HEK293 (cell line): ENCODE data around the gene NOC4L.

Source experiments
- CTCF ChIA-PET: fragments of 350-600 bp; formaldehyde crosslinking; extraction: SDS; loops from one replicate; lab custom pipeline; 2021; ENCODE audit warnings: antibody characterized with exemption; lab: Yijun Ruan, JAX
- POLR2A ChIA-PET: fragments of 300-600 bp; formaldehyde crosslinking; extraction: SDS; loops from one replicate; lab custom pipeline; 2020; ENCODE audit warnings: antibody characterized with exemption, inconsistent platforms; lab: Yijun Ruan, JAX
- H3K27ac ChIP-seq: fragments of 200-500 bp; sonication (Bioruptor generic); 2 replicates; pipeline ENCODE4 v1.5.1; 2014; ENCODE audit warnings: low read depth, low read length, control low read depth, inconsistent platforms; ENCODE audit errors: extremely low read depth
- H3K36me3 ChIP-seq, 2 experiments: fragments of 200-500 bp in 1 of 2; sonication (Bioruptor generic) in 1 of 2; 1 replicate in 1 of 2; 2 replicates in 1 of 2; pipeline ENCODE4 v1.5.1; 2014 to 2017; ENCODE audit warnings: inconsistent platforms in 2 of 2, low read length in 2 of 2; ENCODE audit not compliant: control insufficient read depth in 2 of 2, insufficient read depth in 1 of 2
- H3K4me1 ChIP-seq: fragments of 200-500 bp; sonication (Bioruptor generic); 2 replicates; pipeline ENCODE4 v1.5.1; 2014; ENCODE audit warnings: mild to moderate bottlenecking, low read length, inconsistent platforms; ENCODE audit not compliant: control insufficient read depth, insufficient read depth
- H3K4me3 ChIP-seq: 2 replicates; pipeline ENCODE4 v1.5.1; 2011; ENCODE audit warnings: low read depth, mild to moderate bottlenecking, control low read depth, low read length, moderate library complexity
- H3K9me3 ChIP-seq: fragments of 200-500 bp; sonication (Bioruptor generic); 2 replicates; pipeline ENCODE4 v1.5.1; 2014; ENCODE audit warnings: low read depth, low read length, inconsistent platforms; ENCODE audit not compliant: control insufficient read depth, insufficient read depth
- EGR2 ChIP-seq: fragments of 450-650 bp; formaldehyde crosslinking; IDR thresholded peaks from 2 replicates; pipeline ENCODE4 v1.5.1; 2016; ENCODE audit warnings: low read depth, missing biosample characterization, missing genetic modification characterization
- GLIS1 ChIP-seq: fragments of 450-650 bp; formaldehyde crosslinking; IDR thresholded peaks from 2 replicates; pipeline ENCODE4 v1.5.1; 2016; ENCODE audit warnings: missing biosample characterization, missing genetic modification characterization
- GLIS2 ChIP-seq: fragments of 450-650 bp; formaldehyde crosslinking; IDR thresholded peaks from 2 replicates; pipeline ENCODE4 v1.5.1; 2016; ENCODE audit warnings: missing biosample characterization, missing genetic modification characterization
- KLF1 ChIP-seq: fragments of 450-650 bp; formaldehyde crosslinking; IDR thresholded peaks from 2 replicates; pipeline ENCODE4 v1.5.1; 2016; ENCODE audit warnings: missing biosample characterization, missing genetic modification characterization
- MZF1 ChIP-seq: fragments of 450-650 bp; formaldehyde crosslinking; IDR thresholded peaks from 2 replicates; pipeline ENCODE4 v1.5.1; 2017; ENCODE audit warnings: missing biosample characterization, missing genetic modification characterization, borderline replicate concordance
- OSR2 ChIP-seq: fragments of 450-650 bp; formaldehyde crosslinking; IDR thresholded peaks from 2 replicates; pipeline ENCODE4 v1.5.1; 2016; ENCODE audit warnings: missing biosample characterization, missing genetic modification characterization
- SCRT1 ChIP-seq: fragments of 450-650 bp; formaldehyde crosslinking; IDR thresholded peaks from 2 replicates; pipeline ENCODE4 v1.5.1; 2016; ENCODE audit warnings: missing biosample characterization, missing genetic modification characterization, borderline replicate concordance
- ZBTB20 ChIP-seq: fragments of 450-650 bp; formaldehyde crosslinking; IDR thresholded peaks from 2 replicates; pipeline ENCODE4 v1.5.1; 2016; ENCODE audit warnings: missing biosample characterization, missing genetic modification characterization
- ZIC2 ChIP-seq: fragments of 450-650 bp; formaldehyde crosslinking; IDR thresholded peaks from 2 replicates; pipeline ENCODE4 v1.5.1; 2016; ENCODE audit warnings: missing biosample characterization, missing genetic modification characterization
- ZNF324 ChIP-seq: fragments of 450-650 bp; formaldehyde crosslinking; IDR thresholded peaks from 2 replicates; pipeline ENCODE4 v1.5.1; 2016; ENCODE audit warnings: missing biosample characterization, missing genetic modification characterization
- ZNF335 ChIP-seq: fragments of 450-650 bp; formaldehyde crosslinking; conservative IDR thresholded peaks from 2 replicates; pipeline ENCODE4 v1.5.1; 2016; ENCODE audit warnings: missing biosample characterization, missing genetic modification characterization
- ZNF354C ChIP-seq: fragments of 450-650 bp; formaldehyde crosslinking; IDR thresholded peaks from 2 replicates; pipeline ENCODE4 v1.5.1; 2016; ENCODE audit warnings: missing biosample characterization, missing genetic modification characterization, low read depth, borderline replicate concordance
- ZNF416 ChIP-seq: fragments of 450-650 bp; formaldehyde crosslinking; IDR thresholded peaks from 2 replicates; pipeline ENCODE4 v1.5.1; 2016; ENCODE audit warnings: missing biosample characterization, missing genetic modification characterization
- ZNF521 ChIP-seq: fragments of 450-650 bp; formaldehyde crosslinking; IDR thresholded peaks from 2 replicates; pipeline ENCODE4 v1.5.1; 2017; ENCODE audit warnings: missing biosample characterization, mild to moderate bottlenecking, missing genetic modification characterization
- ZNF768 ChIP-seq: fragments of 450-650 bp; formaldehyde crosslinking; IDR thresholded peaks from 2 replicates; pipeline ENCODE4 v1.5.1; 2018; ENCODE audit warnings: missing biosample characterization, mild to moderate bottlenecking, missing genetic modification characterization
- ZNF830 ChIP-seq: fragments of 450-650 bp; IDR thresholded peaks from 2 replicates; pipeline ENCODE4 v1.5.0; 2018; ENCODE audit warnings: missing biosample characterization, missing genetic modification characterization, low read depth, mild to moderate bottlenecking, moderate library complexity
- ZXDB ChIP-seq: fragments of 450-650 bp; formaldehyde crosslinking; IDR thresholded peaks from 2 replicates; pipeline ENCODE4 v1.5.1; 2016; ENCODE audit warnings: missing biosample characterization, missing genetic modification characterization
- TF ChIP-seq, protein P1 (sequence below): fragments of 450-650 bp; formaldehyde crosslinking; IDR thresholded peaks from 2 replicates; pipeline ENCODE4 v1.5.0; 2017; ENCODE audit warnings: missing biosample characterization, missing genetic modification characterization, borderline replicate concordance
- TF ChIP-seq, protein P2 (sequence below): IDR thresholded peaks from 2 replicates; pipeline ENCODE4 v1.6.1; 2011; ENCODE audit warnings: mild to moderate bottlenecking, low read depth, low read length, borderline replicate concordance
- TF ChIP-seq, protein P3 (sequence below): fragments of 450-650 bp; formaldehyde crosslinking; IDR thresholded peaks from 2 replicates; pipeline ENCODE4 v1.5.1; 2017; ENCODE audit warnings: missing biosample characterization, missing genetic modification characterization
- TF ChIP-seq, protein P4 (sequence below): fragments of 450-650 bp; formaldehyde crosslinking; IDR thresholded peaks from 2 replicates; pipeline ENCODE4 v1.5.1; 2016; ENCODE audit warnings: missing biosample characterization, missing genetic modification characterization
- TF ChIP-seq, protein P5 (sequence below): sonication (generic); formaldehyde crosslinking; IDR thresholded peaks from 2 replicates; pipeline ENCODE4 v1.8.1; 2022; ENCODE audit warnings: mild to moderate bottlenecking, moderate library complexity, missing genetic modification reagents

Gene NOC4L

DNA sequence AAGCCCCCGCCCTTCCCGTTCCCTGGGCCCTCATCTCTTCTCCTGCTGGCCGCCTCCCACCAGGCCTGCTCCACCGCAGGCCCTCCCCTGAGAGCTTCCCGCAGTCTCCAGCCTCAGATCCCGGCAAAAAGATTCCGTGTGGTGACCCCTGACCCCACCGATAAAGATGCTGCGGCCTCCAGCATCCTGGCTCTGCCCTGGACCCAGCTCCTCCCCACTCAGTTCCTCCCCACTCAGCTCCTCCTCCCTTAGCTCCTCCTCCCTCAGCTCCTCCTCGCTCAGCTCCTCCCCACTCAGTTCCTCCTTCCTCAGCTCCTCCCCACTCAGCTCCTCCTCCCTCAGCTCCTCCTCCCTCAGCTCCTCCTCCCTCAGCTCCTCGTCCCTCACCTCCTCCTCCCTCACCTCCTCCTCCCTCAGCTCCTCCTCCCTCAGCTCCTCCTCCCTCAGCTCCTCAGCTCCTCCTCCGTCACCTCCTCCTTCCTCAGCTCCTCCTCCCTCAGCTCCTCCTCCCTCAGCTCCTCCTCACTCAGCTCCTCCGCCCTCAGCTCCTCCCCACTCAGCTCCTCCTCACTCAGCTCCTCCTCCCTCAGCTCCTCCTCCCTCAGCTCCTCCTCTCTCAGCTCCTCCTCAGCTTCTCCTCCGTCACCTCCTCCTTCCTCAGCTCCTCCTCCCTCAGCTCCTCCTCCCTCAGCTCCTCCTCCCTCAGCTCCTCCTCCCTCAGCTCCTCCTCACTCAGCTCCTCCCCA lies 17.0 kb downstream of the NOC4L start (continued):
- TF ChIP-seq, protein P1, sequence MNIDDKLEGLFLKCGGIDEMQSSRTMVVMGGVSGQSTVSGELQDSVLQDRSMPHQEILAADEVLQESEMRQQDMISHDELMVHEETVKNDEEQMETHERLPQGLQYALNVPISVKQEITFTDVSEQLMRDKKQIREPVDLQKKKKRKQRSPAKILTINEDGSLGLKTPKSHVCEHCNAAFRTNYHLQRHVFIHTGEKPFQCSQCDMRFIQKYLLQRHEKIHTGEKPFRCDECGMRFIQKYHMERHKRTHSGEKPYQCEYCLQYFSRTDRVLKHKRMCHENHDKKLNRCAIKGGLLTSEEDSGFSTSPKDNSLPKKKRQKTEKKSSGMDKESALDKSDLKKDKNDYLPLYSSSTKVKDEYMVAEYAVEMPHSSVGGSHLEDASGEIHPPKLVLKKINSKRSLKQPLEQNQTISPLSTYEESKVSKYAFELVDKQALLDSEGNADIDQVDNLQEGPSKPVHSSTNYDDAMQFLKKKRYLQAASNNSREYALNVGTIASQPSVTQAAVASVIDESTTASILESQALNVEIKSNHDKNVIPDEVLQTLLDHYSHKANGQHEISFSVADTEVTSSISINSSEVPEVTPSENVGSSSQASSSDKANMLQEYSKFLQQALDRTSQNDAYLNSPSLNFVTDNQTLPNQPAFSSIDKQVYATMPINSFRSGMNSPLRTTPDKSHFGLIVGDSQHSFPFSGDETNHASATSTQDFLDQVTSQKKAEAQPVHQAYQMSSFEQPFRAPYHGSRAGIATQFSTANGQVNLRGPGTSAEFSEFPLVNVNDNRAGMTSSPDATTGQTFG (tag by site-specific recombination): no peak

DNA sequence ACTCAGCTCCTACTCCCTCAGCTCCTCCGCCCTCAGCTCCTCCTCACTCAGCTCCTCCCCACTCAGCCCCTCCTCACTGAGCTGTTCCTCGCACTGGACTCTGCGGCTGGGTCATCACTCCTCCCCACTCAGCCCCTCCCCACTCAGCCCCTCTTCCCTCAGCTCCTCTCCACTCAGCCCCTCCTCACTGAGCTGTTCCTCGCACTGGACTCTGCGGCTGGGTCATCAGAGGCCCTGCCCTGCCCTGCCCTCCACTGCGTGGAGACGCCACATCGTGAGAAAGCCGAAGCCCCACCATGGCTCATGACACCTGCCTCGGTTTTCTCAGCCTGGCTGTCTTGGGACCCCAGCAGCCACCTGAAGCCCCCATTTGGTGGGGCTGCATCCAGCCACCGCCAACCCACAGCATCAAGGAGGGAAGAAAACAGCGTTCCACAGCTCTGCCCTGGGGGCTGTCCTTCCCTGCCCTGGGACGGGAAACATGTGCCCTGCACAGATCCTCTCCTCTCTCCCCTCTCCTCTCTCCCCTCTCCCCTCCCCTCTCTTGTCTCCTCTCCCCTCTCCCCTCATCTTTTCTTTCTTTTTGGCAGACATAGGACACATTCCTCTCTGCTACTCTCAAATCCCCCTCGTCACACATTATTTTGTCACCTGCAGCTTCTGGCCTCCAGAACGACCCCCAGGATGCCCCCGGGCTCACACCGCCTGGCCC lies 17.7 kb downstream of the NOC4L start:
- POLR2A ChIA-PET: interaction anchor here (0.5 to 0.7 kb wide), 2 partner anchors 16 to 437 kb away, joined by 3 read pairs; no protein-coding TSS in a partner anchor
- TF ChIP-seq, protein P2, sequence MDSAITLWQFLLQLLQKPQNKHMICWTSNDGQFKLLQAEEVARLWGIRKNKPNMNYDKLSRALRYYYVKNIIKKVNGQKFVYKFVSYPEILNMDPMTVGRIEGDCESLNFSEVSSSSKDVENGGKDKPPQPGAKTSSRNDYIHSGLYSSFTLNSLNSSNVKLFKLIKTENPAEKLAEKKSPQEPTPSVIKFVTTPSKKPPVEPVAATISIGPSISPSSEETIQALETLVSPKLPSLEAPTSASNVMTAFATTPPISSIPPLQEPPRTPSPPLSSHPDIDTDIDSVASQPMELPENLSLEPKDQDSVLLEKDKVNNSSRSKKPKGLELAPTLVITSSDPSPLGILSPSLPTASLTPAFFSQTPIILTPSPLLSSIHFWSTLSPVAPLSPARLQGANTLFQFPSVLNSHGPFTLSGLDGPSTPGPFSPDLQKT: no peak
- TF ChIP-seq, protein P3, sequence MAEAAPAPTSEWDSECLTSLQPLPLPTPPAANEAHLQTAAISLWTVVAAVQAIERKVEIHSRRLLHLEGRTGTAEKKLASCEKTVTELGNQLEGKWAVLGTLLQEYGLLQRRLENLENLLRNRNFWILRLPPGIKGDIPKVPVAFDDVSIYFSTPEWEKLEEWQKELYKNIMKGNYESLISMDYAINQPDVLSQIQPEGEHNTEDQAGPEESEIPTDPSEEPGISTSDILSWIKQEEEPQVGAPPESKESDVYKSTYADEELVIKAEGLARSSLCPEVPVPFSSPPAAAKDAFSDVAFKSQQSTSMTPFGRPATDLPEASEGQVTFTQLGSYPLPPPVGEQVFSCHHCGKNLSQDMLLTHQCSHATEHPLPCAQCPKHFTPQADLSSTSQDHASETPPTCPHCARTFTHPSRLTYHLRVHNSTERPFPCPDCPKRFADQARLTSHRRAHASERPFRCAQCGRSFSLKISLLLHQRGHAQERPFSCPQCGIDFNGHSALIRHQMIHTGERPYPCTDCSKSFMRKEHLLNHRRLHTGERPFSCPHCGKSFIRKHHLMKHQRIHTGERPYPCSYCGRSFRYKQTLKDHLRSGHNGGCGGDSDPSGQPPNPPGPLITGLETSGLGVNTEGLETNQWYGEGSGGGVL (tag by site-specific recombination): peak; percentile 91
- TF ChIP-seq KLF1 (tag by site-specific recombination): peak; percentile 9; the same call in 1 of the 2 replicates
- H3K27ac ChIP-seq: no peak overlapping the region

DNA sequence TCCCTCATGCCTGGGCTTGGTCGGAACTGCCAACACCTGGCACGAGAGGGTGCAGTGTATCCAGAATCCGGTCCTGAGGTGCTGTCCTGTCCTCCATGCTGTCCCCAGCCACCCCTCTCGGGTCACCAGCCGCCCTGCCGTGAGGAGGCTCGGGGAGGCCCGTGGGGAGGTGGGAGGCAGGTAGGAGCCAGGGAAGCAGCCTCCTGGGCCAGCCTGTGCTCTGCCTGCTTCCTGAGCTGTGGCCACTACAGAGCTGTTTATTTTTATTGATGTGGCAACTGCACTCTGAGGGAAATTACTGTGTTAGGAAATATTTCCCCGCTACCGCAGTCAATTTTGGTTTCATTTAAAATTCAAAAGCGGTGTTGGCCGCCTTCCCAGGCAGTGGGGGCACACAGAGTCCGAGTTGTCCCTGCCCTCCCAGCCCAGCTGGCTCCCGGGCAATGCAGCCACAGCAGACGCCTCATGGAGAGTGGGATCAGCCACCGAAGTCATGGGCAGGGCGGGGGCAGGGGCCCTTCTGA lies 18.3 kb downstream of the NOC4L start:
- H3K36me3 ChIP-seq: peaks cover 0 to 8% of the 10 kb centered on the region in 2 experiments; a peak in 2 of 3 replicates
- ChIA-PET CTCF (interaction anchor here (0.9 to 3.2 kb wide), 3 partner anchors 9 to 56 kb away, joined by 3 to 13 read pairs (median 3); no protein-coding TSS in a partner anchor), POLR2A (interaction anchor here (0.5 to 0.7 kb wide), 2 partner anchors 17 to 436 kb away, joined by 3 read pairs; no protein-coding TSS in a partner anchor)
- H3K4me3 ChIP-seq: no peak overlapping the region
- peak overlapping the region; percentile 37; the same call in 1 of the 2 replicates for H3K27ac ChIP-seq
- H3K4me1 ChIP-seq: peaks cover 8% of the 10 kb centered on the region; the same call in 1 of the 2 replicates
- no peaks in the 10 kb centered on the region for H3K9me3 ChIP-seq
- TF ChIP-seq ZBTB20 (tag by site-specific recombination) (peak; percentile 51), ZNF354C (tag by site-specific recombination) (no peak), ZNF521 (tag by site-specific recombination) (no peak), ZNF324 (no peak), SCRT1 (tag by site-specific recombination) (no peak), MZF1 (tag by site-specific recombination) (no peak), ZNF768 (tag by site-specific recombination) (no peak), ZNF335 (0 out of 2 replicates have a peak, but pooled peaks have one; percentile 26), GLIS2 (tag by site-specific recombination) (no peak; the same call in 1 of the 2 replicates), GLIS1 (tag by site-specific recombination) (peak; percentile 70), ZIC2 (peak; percentile 49), EGR2 (tag by site-specific recombination) (no peak), OSR2 (tag by site-specific recombination) (peak; percentile 84), ZXDB (tag by site-specific recombination) (no peak), ZNF416 (tag by site-specific recombination) (no peak), ZNF830 (tag by site-specific recombination) (no peak)
- TF ChIP-seq, protein P4, sequence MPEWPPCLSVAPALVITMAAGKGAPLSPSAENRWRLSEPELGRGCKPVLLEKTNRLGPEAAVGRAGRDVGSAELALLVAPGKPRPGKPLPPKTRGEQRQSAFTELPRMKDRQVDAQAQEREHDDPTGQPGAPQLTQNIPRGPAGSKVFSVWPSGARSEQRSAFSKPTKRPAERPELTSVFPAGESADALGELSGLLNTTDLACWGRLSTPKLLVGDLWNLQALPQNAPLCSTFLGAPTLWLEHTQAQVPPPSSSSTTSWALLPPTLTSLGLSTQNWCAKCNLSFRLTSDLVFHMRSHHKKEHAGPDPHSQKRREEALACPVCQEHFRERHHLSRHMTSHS: no peak
- TF ChIP-seq, protein P5, sequence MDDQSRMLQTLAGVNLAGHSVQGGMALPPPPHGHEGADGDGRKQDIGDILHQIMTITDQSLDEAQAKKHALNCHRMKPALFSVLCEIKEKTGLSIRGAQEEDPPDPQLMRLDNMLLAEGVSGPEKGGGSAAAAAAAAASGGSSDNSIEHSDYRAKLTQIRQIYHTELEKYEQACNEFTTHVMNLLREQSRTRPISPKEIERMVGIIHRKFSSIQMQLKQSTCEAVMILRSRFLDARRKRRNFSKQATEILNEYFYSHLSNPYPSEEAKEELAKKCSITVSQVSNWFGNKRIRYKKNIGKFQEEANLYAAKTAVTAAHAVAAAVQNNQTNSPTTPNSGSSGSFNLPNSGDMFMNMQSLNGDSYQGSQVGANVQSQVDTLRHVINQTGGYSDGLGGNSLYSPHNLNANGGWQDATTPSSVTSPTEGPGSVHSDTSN (CRISPR knock-in tag): no peak

More for the DNA sequence above, 17.7 kb downstream of the NOC4L start:
- Histone ChIP-seq H3K36me3 (peaks cover 3 to 14% of the 10 kb centered on the region in 2 experiments; a peak in 2 of 3 replicates), H3K4me1 (peaks cover 8% of the 10 kb centered on the region; the same call in 1 of the 2 replicates), H3K4me3 (no peak overlapping the region), H3K9me3 (no peaks in the 10 kb centered on the region)
- CTCF ChIA-PET: interaction anchor here (1.1 to 3.2 kb wide), 2 partner anchors 8 to 57 kb away, joined by 3 to 13 read pairs; no protein-coding TSS in a partner anchor
